K562 (cell line): Measurements from ENCODE around the gene UBQLNL. TPM values are rescaled to one million over a fixed set of nuclear protein-coding genes. Genes with fewer than 3 reads are reported as not detected.

Experiments
- CBFA2T2 ChIP-seq: fragments of 450-650 bp; conservative IDR thresholded peaks from 2 replicates; pipeline ENCODE4 v1.6.1; 2017; ENCODE audit warnings: mild to moderate bottlenecking
- CBFB ChIP-seq: sonication (generic); formaldehyde crosslinking; IDR thresholded peaks from 2 replicates; pipeline ENCODE4 v1.4.0; 2020; ENCODE audit warnings: mild to moderate bottlenecking, missing genetic modification reagents
- DLX4 ChIP-seq: fragments of 250-450 bp; sonication (Bioruptor Pico); IDR thresholded peaks from 2 replicates; pipeline ENCODE4 v1.6.1; 2021; ENCODE audit warnings: mild to moderate bottlenecking
- E2F8 ChIP-seq: fragments of 450-650 bp; IDR thresholded peaks from 2 replicates; pipeline ENCODE4 v1.7.1; 2018; ENCODE audit warnings: mild to moderate bottlenecking, low read depth; ENCODE audit not compliant: partially characterized antibody
- GABPB1 ChIP-seq: sonication (generic); formaldehyde crosslinking; IDR thresholded peaks from 2 replicates; pipeline ENCODE4 v1.8.0; 2022; ENCODE audit warnings: mild to moderate bottlenecking, missing genetic modification reagents
- HBP1 ChIP-seq: fragments of 450-650 bp; formaldehyde crosslinking; IDR thresholded peaks from 2 replicates; pipeline ENCODE4 v1.4.0; 2022; ENCODE audit warnings: missing genetic modification characterization
- MECOM ChIP-seq: fragments of 250-450 bp; sonication (Bioruptor Pico); IDR thresholded peaks from 2 replicates; pipeline ENCODE4 v1.8.0; 2022; ENCODE audit warnings: inconsistent platforms
- MTA1 ChIP-seq: fragments of 450-650 bp; IDR thresholded peaks from 2 replicates; pipeline ENCODE4 v1.6.1; 2017; ENCODE audit warnings: borderline replicate concordance
- NR1H2 ChIP-seq: sonication (generic); formaldehyde crosslinking; IDR thresholded peaks from 2 replicates; pipeline ENCODE4 v1.4.0; 2020; ENCODE audit warnings: mild to moderate bottlenecking, missing genetic modification reagents
- PCBP2 ChIP-seq: fragments of 200-400 bp; formaldehyde crosslinking; IDR thresholded peaks from 2 replicates; pipeline ENCODE4 v1.6.1; 2018; ENCODE audit warnings: low read length, low read depth, mild to moderate bottlenecking, moderate library complexity; ENCODE audit not compliant: poor library complexity, severe bottlenecking
- PKNOX1 ChIP-seq: fragments of 450-650 bp; IDR thresholded peaks from 2 replicates; pipeline ENCODE4 v1.6.1; 2016
- POLR2B ChIP-seq: fragments of 450-650 bp; IDR thresholded peaks from 2 replicates; pipeline ENCODE4 v1.6.1; 2018; ENCODE audit warnings: low read depth; ENCODE audit not compliant: partially characterized antibody
- PREB ChIP-seq: sonication (generic); formaldehyde crosslinking; IDR thresholded peaks from 2 replicates; pipeline ENCODE4 v1.8.1; 2023; ENCODE audit warnings: mild to moderate bottlenecking, missing genetic modification reagents
- PTRF ChIP-seq: fragments of 450-650 bp; IDR thresholded peaks from 2 replicates; pipeline ENCODE4 v1.6.1; 2016; ENCODE audit warnings: mild to moderate bottlenecking, missing genetic modification characterization, missing compliant biosample characterization
- STAT5A ChIP-seq: IDR thresholded peaks from 2 replicates; pipeline ENCODE4 v1.6.1; 2012; ENCODE audit warnings: low read length, inconsistent platforms, borderline replicate concordance
- TBP ChIP-seq: optimal IDR thresholded peaks from 2 replicates; pipeline ENCODE3; 2011; ENCODE audit warnings: low read depth, low read length, improper control_type of control experiment
- TCF15 ChIP-seq: fragments of 250-450 bp; sonication (Bioruptor Pico); IDR thresholded peaks from 2 replicates; pipeline ENCODE4 v1.8.0; 2022; ENCODE audit warnings: moderate library complexity, mild to moderate bottlenecking, inconsistent platforms
- ZFP30 ChIP-seq: fragments of 250-450 bp; sonication (Bioruptor Pico); IDR thresholded peaks from 2 replicates; pipeline ENCODE4 v1.8.0; 2022; ENCODE audit warnings: moderate library complexity, mild to moderate bottlenecking, inconsistent platforms, borderline replicate concordance
- ZNF124 ChIP-seq: sonication (generic); formaldehyde crosslinking; IDR thresholded peaks from 2 replicates; pipeline ENCODE4 v1.8.1; 2022; ENCODE audit warnings: missing genetic modification reagents
- ZNF239 ChIP-seq: fragments of 250-450 bp; sonication (Bioruptor Pico); IDR thresholded peaks from 2 replicates; pipeline ENCODE4 v1.4.0; 2020; ENCODE audit warnings: mild to moderate bottlenecking
- ZNF586 ChIP-seq: fragments of 450-650 bp; formaldehyde crosslinking; conservative IDR thresholded peaks from 2 replicates; pipeline ENCODE4 v1.4.0; 2020; ENCODE audit warnings: mild to moderate bottlenecking, moderate library complexity
- ZNF589 ChIP-seq: fragments of 200-800 bp; sonication (Bioruptor generic); IDR thresholded peaks from 2 replicates; pipeline ENCODE4 v1.6.1; 2016; ENCODE audit warnings: low read depth, missing genetic modification characterization, missing compliant biosample characterization
- polyA plus RNA-seq, 8 experiments: library from polyadenylated mRNA; depleted of rRNA in 4 of 8; stranded (reverse) in 5 of 8; unstranded in 3 of 8; fragments of >200 nt; fragmentation: Nextera tagmentation in 2 of 8; fragmentation: Illumina TruSeq in 1 of 8; extraction: Ambion mirVana in 2 of 8; extraction: Trizol in 1 of 8; gene quantifications; 2 replicates each; pipeline versions ENCODE4 v1.2.1 to v1.2.3, GENCODE V29; 2011 to 2014; ENCODE audit warnings: inconsistent platforms in 1 of 8, missing spikeins in 1 of 8
- total RNA-seq, 7 experiments: library from RNA; depleted of rRNA in 6 of 7; stranded (reverse); fragments of >200 nt in 6 of 7; fragmentation: Illumina TruSeq in 2 of 7; extraction: Trizol in 2 of 7; gene quantifications; 2 replicates each; pipeline versions ENCODE4 v1.2.1 to v1.2.3, GENCODE V29; 2011 to 2021; ENCODE audit warnings: low replicate concordance in 1 of 7

The UBQLNL gene
- total and polyA plus RNA-seq, 9 of the 15 experiments (the other 6 are each of a cell fraction or from before 2014, with no cell fraction given) = 0.07 to 0.27 (median 0.14) TPM

GRCh38 chr11:5505363-5506048 is 11.0 kb downstream of the UBQLNL start (continued):
- TF ChIP-seq HBP1 = no peak
- TF ChIP-seq PKNOX1 = peak; percentile 85
- no peak for TF ChIP-seq DLX4 (CRISPR knock-in tag)
- no peak for TF ChIP-seq ZNF239 (CRISPR knock-in tag)
- no peak for TF ChIP-seq ZNF589 (CRISPR knock-in tag)
- no peak for TF ChIP-seq ZNF586 (CRISPR knock-in tag)
- TF ChIP-seq PREB = no peak
- no peak for TF ChIP-seq NR1H2 (CRISPR knock-in tag)
- TF ChIP-seq TCF15 (CRISPR knock-in tag) = no peak
- no peak for TF ChIP-seq TBP
- TF ChIP-seq ZFP30 (CRISPR knock-in tag) = no peak
- no peak; the same call in 1 of the 2 replicates for TF ChIP-seq STAT5A
- TF ChIP-seq MECOM (CRISPR knock-in tag) = no peak
- TF ChIP-seq GABPB1 (CRISPR knock-in tag) = no peak
- 0 out of 2 replicates have a peak, but pooled peaks have one; percentile 3 for TF ChIP-seq CBFA2T2
- TF ChIP-seq POLR2B = peak; percentile 99
- no peak for TF ChIP-seq E2F8
- TF ChIP-seq ZNF124 (CRISPR knock-in tag) = no peak
- no peak for TF ChIP-seq CBFB (CRISPR knock-in tag)
- no peak for TF ChIP-seq PTRF
- TF ChIP-seq PCBP2 = no peak
- TF ChIP-seq MTA1 = no peak
